Activated naive CD8-positive, alpha-beta T cell treated with anti-CD3 and anti-CD28 coated beads, Interleukin-2, amount 10 ng/mL, durations not matched to agents 7 days and 5 days (primary cell): ENCODE results near the gene SPATA21. TPM values are rescaled to one million over a fixed set of nuclear protein-coding genes. Genes with fewer than 3 reads are reported as not detected.

Experiments
- ATAC-seq: fragments of 150-1000 bp; cut with Tn5 transposase; one replicate; pipeline ENCODE4 v1.10.0; 2021; ENCODE audit warnings: low read depth, moderate library complexity
- POLR2A ChIA-PET: fragments of 350-600 bp; sonication (Branson Sonifier 250); formaldehyde crosslinking; loops from one replicate; lab custom pipeline; 2021; ENCODE audit warnings: antibody characterized with exemption; lab: Charles Lee
- DNase-seq: peaks from one replicate; pipeline ENCODE4 v3.0.0; 2021
- H3K27ac Mint-ChIP-seq: one replicate; pipeline ENCODE4 v1.8.0; 2022; ENCODE audit warnings: mild to moderate bottlenecking, mixed read lengths
- H3K27me3 Mint-ChIP-seq: one replicate; pipeline ENCODE4 v1.8.0; 2022; ENCODE audit warnings: mild to moderate bottlenecking, moderate library complexity, mixed read lengths
- H3K36me3 Mint-ChIP-seq: one replicate; pipeline ENCODE4 v1.8.0; 2021; ENCODE audit warnings: mild to moderate bottlenecking, mixed read lengths
- H3K4me1 Mint-ChIP-seq: one replicate; pipeline ENCODE4 v1.8.0; 2021; ENCODE audit warnings: mixed read lengths
- H3K4me3 Mint-ChIP-seq: one replicate; pipeline ENCODE4 v1.8.0; 2022; ENCODE audit warnings: mild to moderate bottlenecking, moderate library complexity, mixed read lengths
- H3K9me3 Mint-ChIP-seq: one replicate; pipeline ENCODE4 v1.8.0; 2021; ENCODE audit warnings: mixed read lengths
- total RNA-seq, 2 experiments: library from RNA; stranded (reverse); gene quantifications; one replicate each; pipeline ENCODE4 v1.2.3, GENCODE V29; 2021

The SPATA21 gene
- total RNA-seq, 2 experiments from 2014 or later = not detected

- Mint-ChIP-seq H3K9me3 (no peaks in the 10 kb centered on the region), H3K27ac (no peak overlapping the region), H3K36me3 (peaks cover 14% of the 10 kb centered on the region), H3K4me3 (no peak overlapping the region), H3K27me3 (no peaks in the 10 kb centered on the region), H3K4me1 (peaks cover 21% of the 10 kb centered on the region)
- ATAC-seq (no peak), DNase-seq (no peak)
- POLR2A ChIA-PET = no interaction called here
Observed at GRCh38 chr1:16397120-16397519, 40.1 kb downstream of the SPATA21 start.

DNA sequence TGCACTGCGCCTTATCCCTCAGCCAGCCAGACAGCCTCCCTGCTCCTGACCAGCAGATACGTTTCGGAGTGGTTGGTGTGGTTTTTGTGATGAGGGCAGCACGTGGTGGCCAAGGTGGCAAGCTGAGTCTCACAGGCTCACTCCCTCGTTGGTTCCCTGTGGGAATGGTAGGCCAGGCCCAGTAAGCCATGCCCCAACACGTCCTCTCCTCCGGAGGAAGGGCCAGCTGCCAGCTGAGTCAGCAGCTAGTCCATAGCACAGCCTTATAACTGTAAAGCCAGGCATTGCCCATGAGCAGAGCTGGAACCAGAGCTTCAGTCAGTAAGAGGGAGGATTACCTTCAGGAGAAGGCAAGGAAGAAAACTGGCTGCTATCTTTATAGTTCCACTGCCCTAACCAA, 40.6 kb downstream of the SPATA21 start:
- Mint-ChIP-seq H3K4me3 (no peak overlapping the region), H3K9me3 (no peaks in the 10 kb centered on the region), H3K27ac (peak overlapping the region; percentile 30), H3K36me3 (peaks cover 14% of the 10 kb centered on the region), H3K4me1 (peaks cover 26% of the 10 kb centered on the region), H3K27me3 (no peaks in the 10 kb centered on the region)
- DNase-seq (no peak), ATAC-seq (no peak)
- POLR2A ChIA-PET = no interaction called here

DNA sequence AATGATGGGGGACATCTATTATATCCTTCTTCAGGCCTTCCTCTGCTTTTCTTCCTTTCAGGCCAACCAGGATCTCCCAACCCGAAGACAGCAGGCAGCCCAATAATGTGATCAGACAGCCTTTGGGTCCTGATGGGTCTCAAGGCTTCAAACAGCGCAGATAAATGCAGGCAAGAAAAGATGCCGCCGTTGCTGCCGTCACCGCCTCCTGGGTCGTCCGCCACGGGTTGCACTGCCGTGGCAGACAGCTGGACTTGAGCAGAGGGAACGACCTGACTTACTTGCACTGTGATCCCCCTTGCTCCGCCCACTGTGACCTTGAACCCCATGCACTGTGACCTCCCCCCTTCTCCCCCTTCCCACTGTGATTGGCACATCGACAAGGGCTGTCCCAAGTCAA, 42.2 kb downstream of the SPATA21 start:
- peaks cover 18% of the 10 kb centered on the region for H3K36me3 Mint-ChIP-seq
- ATAC-seq = no peak
- no peaks in the 10 kb centered on the region for H3K27me3 Mint-ChIP-seq
- H3K4me1 Mint-ChIP-seq = peaks cover 41% of the 10 kb centered on the region
- DNase-seq = no peak
- H3K27ac Mint-ChIP-seq = no peak overlapping the region
- POLR2A ChIA-PET = no interaction called here
- no peak overlapping the region for H3K4me3 Mint-ChIP-seq
- no peaks in the 10 kb centered on the region for H3K9me3 Mint-ChIP-seq

DNA sequence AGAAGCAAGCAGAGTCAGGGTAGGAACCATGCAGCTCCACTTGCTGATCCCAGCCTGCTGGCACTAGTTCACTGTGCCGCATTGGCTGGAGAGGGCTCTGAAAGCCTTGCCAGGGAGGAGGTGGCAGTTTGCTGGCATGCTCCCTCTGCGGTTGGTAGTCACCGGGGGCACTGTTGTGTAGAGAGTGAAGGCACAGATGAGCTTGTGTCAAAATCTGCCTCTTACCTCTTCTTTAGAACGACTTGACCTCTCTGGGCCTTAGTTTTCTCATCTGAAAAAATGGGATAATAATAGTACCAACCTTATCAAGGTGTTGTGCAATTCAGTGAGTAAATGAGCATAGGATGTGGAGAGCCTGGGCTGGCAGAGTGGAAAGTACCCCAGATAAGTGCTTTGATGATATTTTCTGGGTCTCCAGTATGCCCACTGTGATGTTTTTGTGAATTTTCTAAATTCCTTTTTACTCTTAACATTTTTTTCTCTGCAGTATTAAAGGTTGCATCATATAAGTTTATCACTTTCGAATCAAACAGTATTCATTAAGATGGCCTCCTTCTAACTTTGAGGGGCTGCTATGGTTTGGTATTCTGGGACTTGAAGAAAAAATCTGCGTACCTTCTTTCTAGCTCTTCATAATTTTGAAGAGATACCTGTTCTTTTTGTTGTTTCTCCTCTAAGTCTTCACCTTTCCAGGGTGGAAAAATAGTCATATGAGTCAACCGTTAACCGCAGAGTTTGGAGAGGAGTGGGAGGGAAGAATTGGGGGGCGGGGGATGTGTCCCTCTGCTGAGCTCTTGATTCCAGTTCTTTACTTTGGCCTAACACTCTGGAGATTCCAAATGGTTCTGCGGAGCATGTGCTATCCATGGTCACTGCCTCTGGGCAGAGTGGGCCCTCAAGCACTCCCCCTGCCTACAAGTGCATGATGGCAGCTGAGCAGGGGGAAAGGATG, 43.4 kb downstream of the SPATA21 start:
- POLR2A ChIA-PET = interaction anchor here (1.3 to 1.4 kb wide), 2 partner anchors 26 to 27 kb away, joined by 3 read pairs; no protein-coding TSS in a partner anchor
- no peaks in the 10 kb centered on the region for H3K27me3 Mint-ChIP-seq
- no peaks in the 10 kb centered on the region for H3K9me3 Mint-ChIP-seq
- peak overlapping the region; percentile 54 for H3K27ac Mint-ChIP-seq
- H3K4me3 Mint-ChIP-seq = no peak overlapping the region
- H3K4me1 Mint-ChIP-seq = peaks cover 41% of the 10 kb centered on the region
- DNase-seq = no peak
- peaks cover 15% of the 10 kb centered on the region for H3K36me3 Mint-ChIP-seq
- no peak for ATAC-seq

- Mint-ChIP-seq H3K36me3 (peaks cover 13% of the 10 kb centered on the region), H3K9me3 (no peaks in the 10 kb centered on the region), H3K27ac (peak overlapping the region; percentile 92), H3K4me3 (no peak overlapping the region), H3K27me3 (no peaks in the 10 kb centered on the region), H3K4me1 (peaks cover 43% of the 10 kb centered on the region)
- POLR2A ChIA-PET = interaction anchor here (1.3 to 1.4 kb wide), 2 partner anchors 25 to 28 kb away, joined by 3 read pairs; no protein-coding TSS in a partner anchor
- ATAC-seq (no peak), DNase-seq (no peak)
Observed at GRCh38 chr1:16392740-16393569, 44.3 kb downstream of the SPATA21 start.

- DNase-seq (no peak), ATAC-seq (peak; percentile 27)
- peaks cover 10% of the 10 kb centered on the region for H3K36me3 Mint-ChIP-seq
- no peaks in the 10 kb centered on the region for H3K27me3 Mint-ChIP-seq
- H3K9me3 Mint-ChIP-seq = no peaks in the 10 kb centered on the region
- POLR2A ChIA-PET = interaction anchor here (0.5 to 1.4 kb wide), 3 partner anchors 29 to 531 kb away, joined by 3 to 7 read pairs (median 3); partner anchors contain the start of gene NECAP2
- H3K4me1 Mint-ChIP-seq = peaks cover 48% of the 10 kb centered on the region
- H3K27ac Mint-ChIP-seq = peak overlapping the region; percentile 92
- peak overlapping the region; percentile 44 for H3K4me3 Mint-ChIP-seq
Observed at GRCh38 chr1:16391411-16391810, 45.8 kb downstream of the SPATA21 start.

- Mint-ChIP-seq H3K27me3 (no peaks in the 10 kb centered on the region), H3K9me3 (no peaks in the 10 kb centered on the region), H3K27ac (peak overlapping the region; percentile 85), H3K4me3 (peak overlapping the region; percentile 87), H3K4me1 (peaks cover 62% of the 10 kb centered on the region), H3K36me3 (peaks cover 12% of the 10 kb centered on the region)
- ATAC-seq = peak; percentile 48
- no peak for DNase-seq
- POLR2A ChIA-PET = interaction anchor here (0.9 to 2.7 kb wide), 4 partner anchors 19 to 53 kb away, joined by 3 to 12 read pairs (median 6); partner anchors contain the start of genes NECAP2 and SZRD1
Observed at GRCh38 chr1:16387201-16388188, 49.7 kb downstream of the SPATA21 start.

GRCh38 chr1:16386454-16387113, 50.6 kb downstream of the SPATA21 start:
- H3K4me3 Mint-ChIP-seq = peak overlapping the region; percentile 87
- POLR2A ChIA-PET = interaction anchor here (0.9 to 2.7 kb wide), 8 partner anchors 12 to 54 kb away, joined by 3 to 12 read pairs (median 4); partner anchors contain the start of genes FBXO42, NECAP2 and SZRD1
- no peaks in the 10 kb centered on the region for H3K27me3 Mint-ChIP-seq
- H3K9me3 Mint-ChIP-seq = no peaks in the 10 kb centered on the region
- H3K36me3 Mint-ChIP-seq = peaks cover 14% of the 10 kb centered on the region
- peak overlapping the region; percentile 72 for H3K27ac Mint-ChIP-seq
- no peak for DNase-seq
- peaks cover 55% of the 10 kb centered on the region for H3K4me1 Mint-ChIP-seq
- ATAC-seq = peak; percentile 44

DNA sequence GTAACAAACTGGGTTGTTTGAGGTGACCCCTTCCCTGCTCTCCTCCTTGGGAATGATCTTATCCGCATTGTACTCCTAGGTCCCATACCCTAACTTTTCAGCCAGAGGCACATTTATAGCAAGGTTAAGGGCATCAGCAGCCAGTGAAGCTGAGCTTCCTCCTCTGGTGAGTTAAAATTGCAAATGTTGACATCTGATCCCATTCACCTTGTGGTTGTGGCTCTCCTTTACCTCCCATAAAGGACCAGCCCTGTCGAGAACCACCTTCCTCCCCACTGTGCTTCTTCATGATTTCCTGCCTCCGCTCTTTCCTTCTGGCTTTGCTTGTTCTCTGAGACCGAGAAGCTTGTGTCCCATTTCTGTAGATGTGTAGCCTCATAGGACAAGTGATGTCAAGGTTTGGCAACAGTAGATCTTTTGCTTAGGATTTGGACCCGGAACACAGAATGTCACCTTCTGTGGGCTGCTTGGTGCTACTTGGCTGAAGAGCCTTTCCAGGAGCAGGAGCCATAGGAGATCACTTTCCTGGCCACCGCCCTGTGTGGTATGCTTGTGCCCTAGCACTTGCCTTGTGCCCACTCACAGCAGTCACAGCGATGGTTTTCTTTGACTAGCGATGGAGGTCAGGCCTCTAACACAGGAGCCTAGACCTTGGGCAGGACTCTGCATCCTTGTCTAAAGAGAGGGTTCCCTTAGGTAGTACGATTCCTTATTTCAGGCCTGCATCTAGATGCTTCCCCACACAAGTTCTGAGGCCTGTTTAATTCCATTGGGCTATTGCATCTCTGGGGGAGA, 51.4 kb downstream of the SPATA21 start:
- H3K36me3 Mint-ChIP-seq = peaks cover 14% of the 10 kb centered on the region
- peak; percentile 16 for ATAC-seq
- H3K4me3 Mint-ChIP-seq = peak overlapping the region; percentile 11
- peaks cover 48% of the 10 kb centered on the region for H3K4me1 Mint-ChIP-seq
- no peaks in the 10 kb centered on the region for H3K27me3 Mint-ChIP-seq
- H3K9me3 Mint-ChIP-seq = no peaks in the 10 kb centered on the region
- DNase-seq = no peak
- POLR2A ChIA-PET = interaction anchor here (0.9 to 2.7 kb wide), 7 partner anchors 12 to 54 kb away, joined by 3 to 12 read pairs (median 3); partner anchors contain the start of genes FBXO42, NECAP2 and SZRD1
- H3K27ac Mint-ChIP-seq = peak overlapping the region; percentile 72

- Mint-ChIP-seq H3K4me3 (no peak overlapping the region), H3K27ac (peak overlapping the region; percentile 62), H3K9me3 (no peaks in the 10 kb centered on the region), H3K27me3 (no peaks in the 10 kb centered on the region), H3K4me1 (peaks cover 41% of the 10 kb centered on the region), H3K36me3 (peaks cover 10% of the 10 kb centered on the region)
- POLR2A ChIA-PET = no interaction called here
- no peak for DNase-seq
- no peak for ATAC-seq
Observed at GRCh38 chr1:16383888-16384287, 53.3 kb downstream of the SPATA21 start.

GRCh38 chr1:16380868-16381267, 56.4 kb downstream of the SPATA21 start:
- H3K9me3 Mint-ChIP-seq = no peaks in the 10 kb centered on the region
- H3K4me3 Mint-ChIP-seq = no peak overlapping the region
- POLR2A ChIA-PET = interaction anchor here (2.1 kb wide), 1 partner anchor 13 kb away, joined by 6 read pairs; no protein-coding TSS in a partner anchor
- H3K4me1 Mint-ChIP-seq = peaks cover 38% of the 10 kb centered on the region
- H3K36me3 Mint-ChIP-seq = peaks cover 8% of the 10 kb centered on the region
- no peaks in the 10 kb centered on the region for H3K27me3 Mint-ChIP-seq
- ATAC-seq (no peak), DNase-seq (no peak)
- no peak overlapping the region for H3K27ac Mint-ChIP-seq
